PC-9 (cell line): ENCODE data around the gene SSR3. TPM values are rescaled to one million over a fixed set of nuclear protein-coding genes. Genes with fewer than 3 reads are reported as not detected.

ENCODE experiments used
- BruUV-seq: library from RNA; stranded (reverse); fragments of 400-500 nt; replicated peaks from 2 replicates; lab custom pipeline; 2021; lab: Mats Ljungman, UMichigan
- CTCF ChIA-PET: fragments of 300-600 bp; sonication (Branson Sonifier 250); formaldehyde crosslinking; loops from one replicate; lab custom pipeline; 2022; ENCODE audit warnings: antibody characterized with exemption; lab: Charles Lee
- POLR2A ChIA-PET: fragments of 300-600 bp; sonication (Branson Sonifier 250); formaldehyde crosslinking; loops from one replicate; lab custom pipeline; 2022; ENCODE audit warnings: antibody characterized with exemption; ENCODE audit not compliant: unreplicated experiment; lab: Charles Lee
- DNase-seq, 2 experiments: peaks; one replicate each; pipeline versions ENCODE4 v3.0.0 to v3.0.0-alpha.2; 2015 to 2022; ENCODE audit warnings: mixed read lengths in 1 of 2
- H2AFZ ChIP-seq: fragments of 200-600 bp; sonication (generic); 2 replicates; pipeline ENCODE4 v1.8.1; 2017; ENCODE audit warnings: antibody characterized with exemption
- H3F3A ChIP-seq: fragments of 200-600 bp; sonication (generic); 2 replicates; pipeline ENCODE4 v1.8.1; 2017; ENCODE audit warnings: antibody characterized with exemption, mild to moderate bottlenecking, low read depth; ENCODE audit not compliant: insufficient read depth
- H3K27ac ChIP-seq: fragments of 200-600 bp; sonication (generic); 2 replicates; pipeline ENCODE4 v1.6.1; 2016; ENCODE audit warnings: mixed run types
- H3K27me3 ChIP-seq: fragments of 200-600 bp; sonication (generic); 2 replicates; pipeline ENCODE4 v1.6.1; 2016; ENCODE audit warnings: low read depth, mixed run types; ENCODE audit not compliant: insufficient read depth
- H3K36me3 ChIP-seq: fragments of 200-600 bp; sonication (generic); 2 replicates; pipeline ENCODE4 v1.6.1; 2016; ENCODE audit warnings: low read depth, mixed run types
- H3K4me1 ChIP-seq: fragments of 200-600 bp; sonication (generic); replicated peaks from 2 replicates; pipeline ENCODE4 v1.6.1; 2016; ENCODE audit warnings: mixed run types; ENCODE audit not compliant: insufficient read depth
- H3K4me2 ChIP-seq: fragments of 200-600 bp; sonication (generic); 2 replicates; pipeline ENCODE4 v1.6.1; 2017; ENCODE audit warnings: mixed run types
- H3K4me3 ChIP-seq: fragments of 200-600 bp; sonication (generic); 2 replicates; pipeline ENCODE4 v1.6.1; 2016; ENCODE audit warnings: mixed run types
- H3K79me2 ChIP-seq: fragments of 200-600 bp; sonication (generic); 2 replicates; pipeline ENCODE4 v1.6.1; 2017; ENCODE audit warnings: low read depth, mixed run types
- H3K9me2 ChIP-seq: fragments of 200-600 bp; sonication (generic); 2 replicates; pipeline ENCODE4 v1.8.1; 2017; ENCODE audit warnings: mild to moderate bottlenecking; ENCODE audit not compliant: insufficient read depth
- H3K9me3 ChIP-seq: fragments of 200-600 bp; sonication (generic); 2 replicates; pipeline ENCODE4 v1.8.1; 2016; ENCODE audit warnings: low read depth; ENCODE audit not compliant: insufficient read depth
- H4K20me1 ChIP-seq: fragments of 200-600 bp; sonication (generic); 2 replicates; pipeline ENCODE4 v1.8.1; 2017; ENCODE audit not compliant: insufficient read depth
- CTCF ChIP-seq: fragments of 200-600 bp; sonication (generic); conservative IDR thresholded peaks from 2 replicates; pipeline ENCODE4 v1.6.1; 2017; ENCODE audit warnings: mixed run types, antibody characterized with exemption, mild to moderate bottlenecking, moderate library complexity
- EZH2 ChIP-seq: fragments of 200-600 bp; sonication (generic); IDR thresholded peaks from 2 replicates; pipeline ENCODE4 v1.8.0; 2017; ENCODE audit warnings: antibody characterized with exemption, low read depth
- intact Hi-C: fragments of 100-400 bp; cut with micrococcal nuclease; formaldehyde crosslinking; loops from one replicate; pipeline ENCODE4 v1.10.0; 2022; ENCODE audit not compliant: unreplicated experiment
- total RNA-seq: library from RNA; stranded (reverse); gene quantifications from 2 replicates; pipeline ENCODE4 v1.2.3, GENCODE V29; 2021

SSR3 gene
- total RNA-seq, 1 experiment from 2014 or later = 152 TPM

DNA sequence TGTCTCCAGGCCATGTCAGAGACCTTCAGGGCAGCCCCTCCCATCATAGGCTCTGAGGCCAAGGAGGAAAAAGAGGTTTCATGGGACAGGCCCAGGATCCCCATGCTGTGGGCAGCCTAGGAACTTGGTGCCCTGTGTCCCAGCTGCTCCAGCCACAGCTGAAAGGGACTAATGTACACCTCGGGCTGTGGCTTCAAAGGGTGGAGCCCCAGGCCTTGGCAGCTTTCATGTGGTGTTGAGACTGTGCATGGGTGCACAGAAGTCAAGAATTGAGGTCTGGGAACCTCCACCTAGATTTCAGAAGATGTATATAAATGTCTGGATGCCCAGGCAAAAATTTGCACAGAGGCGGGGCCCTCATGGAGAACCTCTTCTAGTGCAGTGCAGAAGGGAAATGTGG, 6.6 kb upstream of the SSR3 start:
- H3K4me1 ChIP-seq = no peaks in the 10 kb centered on the region
- H3K27me3 ChIP-seq = no peaks in the 10 kb centered on the region
- H3K36me3 ChIP-seq = no peaks in the 10 kb centered on the region
- DNase-seq = no peak
- H3F3A ChIP-seq = no peaks in the 10 kb centered on the region
- no peaks in the 10 kb centered on the region for H4K20me1 ChIP-seq
- H3K27ac ChIP-seq = no peak overlapping the region
- POLR2A ChIA-PET = no interaction called here
- no peaks in the 10 kb centered on the region for H3K9me3 ChIP-seq
- H3K9me2 ChIP-seq = peaks cover 1% of the 10 kb centered on the region; the same call in 1 of the 2 replicates
- H2AFZ ChIP-seq = no peak overlapping the region
- H3K4me2 ChIP-seq = no peak overlapping the region
- BruUV-seq = no TSS peak
- intact Hi-C loops = no loop called here
- CTCF ChIA-PET = no interaction called here
- no peaks in the 10 kb centered on the region for H3K79me2 ChIP-seq
- TF ChIP-seq EZH2 = no peak
- TF ChIP-seq CTCF = no peak
- no peak overlapping the region for H3K4me3 ChIP-seq

DNA sequence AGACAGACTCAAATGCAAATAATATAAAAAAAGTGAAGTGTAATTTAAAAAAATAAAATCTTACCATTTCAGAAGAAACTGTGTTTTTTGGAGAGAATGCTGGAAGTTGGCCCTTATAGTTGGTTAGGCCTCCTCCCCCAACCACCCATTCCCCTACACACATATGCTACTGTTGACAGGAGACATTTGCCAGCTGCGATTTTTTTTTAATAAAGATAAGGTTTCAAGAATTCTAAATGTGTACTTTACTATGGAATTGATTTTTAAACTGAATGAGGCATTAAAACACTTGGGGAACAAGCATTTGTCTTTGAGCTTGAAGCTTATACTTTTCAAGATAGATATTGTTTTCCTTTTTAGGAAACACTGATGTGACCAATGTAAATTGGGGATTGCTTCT, 4.4 kb upstream of the SSR3 start:
- Histone ChIP-seq H3K27ac (no peak overlapping the region), H3K27me3 (no peaks in the 10 kb centered on the region), H2AFZ (no peak overlapping the region), H3K9me3 (no peaks in the 10 kb centered on the region), H3K79me2 (peaks cover 6% of the 10 kb centered on the region), H3K9me2 (no peaks in the 10 kb centered on the region), H3K4me2 (no peak overlapping the region), H3F3A (no peaks in the 10 kb centered on the region), H3K4me1 (peaks cover 9% of the 10 kb centered on the region), H3K36me3 (no peaks in the 10 kb centered on the region), H4K20me1 (no peaks in the 10 kb centered on the region), H3K4me3 (no peak overlapping the region)
- intact Hi-C loops = loop anchor here (5.0 kb wide), 1 partner anchor 258 kb away; no protein-coding TSS in a partner anchor
- ChIA-PET POLR2A (interaction anchor here (0.5 kb wide), 1 partner anchor 317 kb away, joined by 4 read pairs; no protein-coding TSS in a partner anchor), CTCF (no interaction called here)
- no peak for DNase-seq
- TF ChIP-seq CTCF (no peak), EZH2 (no peak)
- BruUV-seq = no TSS peak

DNA sequence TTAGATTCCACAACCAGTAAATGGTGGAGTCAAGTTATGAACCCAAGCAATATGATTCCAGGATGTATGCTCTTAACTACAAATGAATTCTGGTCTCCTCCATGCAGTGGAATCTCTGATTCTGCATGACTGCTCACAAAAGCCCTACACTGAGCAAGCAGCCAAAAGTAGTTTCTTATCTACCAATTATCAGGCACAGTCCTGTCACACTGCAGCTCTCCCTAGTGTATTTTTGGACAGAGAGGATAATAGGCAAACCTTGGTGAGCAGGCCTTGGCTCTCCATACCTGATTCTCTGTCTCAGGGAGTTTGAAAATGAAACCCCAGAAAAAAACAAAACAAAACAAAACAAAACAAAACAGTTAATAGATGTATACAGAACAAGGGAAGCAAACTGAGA, 3.5 kb upstream of the SSR3 start:
- Histone ChIP-seq H3K36me3 (peaks cover 5% of the 10 kb centered on the region; the same call in 1 of the 2 replicates), H3K4me3 (no peak overlapping the region), H3K9me2 (no peaks in the 10 kb centered on the region), H3K9me3 (no peaks in the 10 kb centered on the region), H3K4me2 (no peak overlapping the region), H3K27ac (no peak overlapping the region), H3K4me1 (peaks cover 15% of the 10 kb centered on the region), H4K20me1 (no peaks in the 10 kb centered on the region), H3K27me3 (no peaks in the 10 kb centered on the region), H3K79me2 (peaks cover 15% of the 10 kb centered on the region), H3F3A (no peaks in the 10 kb centered on the region), H2AFZ (no peak overlapping the region)
- DNase-seq = no peak
- BruUV-seq = no TSS peak
- ChIA-PET POLR2A (interaction anchor here (0.6 kb wide), 1 partner anchor 1611 kb away, joined by 6 read pairs; no protein-coding TSS in a partner anchor), CTCF (no interaction called here)
- TF ChIP-seq CTCF (no peak), EZH2 (no peak)
- intact Hi-C loops = loop anchor here (5.0 kb wide), 1 partner anchor 259 kb away; no protein-coding TSS in a partner anchor
